Kidney (tissue), 14 donors: ENCODE data around the gene C4BPA. TPM values are rescaled to one million over a fixed set of nuclear protein-coding genes. Genes with fewer than 3 reads are reported as not detected.

Source experiments
- DNase-seq, 5 donors: peaks; one replicate each; pipeline ENCODE4 v3.0.0-alpha.2; 2013 to 2020
- FAIRE-seq: peaks from 2 replicates; lab custom pipeline; 2012; peaks lifted over from hg19 to GRCh38; lab: Jason Lieb, UNC
- H3K27ac ChIP-seq, 2 donors: one replicate each; pipeline ENCODE4 v1.7.0; 2013; ENCODE audit warnings: low read depth in 2 of 2, low read length in 2 of 2, inconsistent platforms in 1 of 2
- H3K27me3 ChIP-seq: one replicate; pipeline ENCODE4 v1.7.1; 2013; ENCODE audit warnings: low read length, inconsistent platforms; ENCODE audit not compliant: control insufficient read depth, insufficient read depth
- H3K36me3 ChIP-seq, 3 donors: one replicate each; pipeline versions ENCODE4 v1.7.0 to v1.7.1; 2013; ENCODE audit warnings: low read length in 3 of 3, control low read depth in 1 of 3, inconsistent platforms in 1 of 3; ENCODE audit not compliant: insufficient read depth in 3 of 3, control insufficient read depth in 2 of 3
- H3K4me1 ChIP-seq, 3 donors: one replicate each; pipeline versions ENCODE4 v1.7.0 to v1.7.1; 2013; ENCODE audit warnings: low read length in 3 of 3, inconsistent platforms in 1 of 3, low read depth in 1 of 3; ENCODE audit not compliant: control insufficient read depth in 2 of 3, insufficient read depth in 2 of 3
- H3K4me3 ChIP-seq, 3 donors: one replicate each; pipeline versions ENCODE4 v1.7.0 to v1.8.1; 2013; ENCODE audit warnings: low read length in 3 of 3, control low read depth in 1 of 3, inconsistent platforms in 1 of 3
- H3K9ac ChIP-seq, 3 donors: one replicate each; pipeline versions ENCODE4 v1.7.0 to v1.7.1; 2013; ENCODE audit warnings: low read length in 3 of 3, control low read depth in 1 of 3, inconsistent platforms in 1 of 3
- H3K9me3 ChIP-seq, 3 donors: one replicate each; pipeline versions ENCODE4 v1.7.0 to v1.7.1; 2013; ENCODE audit warnings: low read length in 3 of 3, control low read depth in 1 of 3, inconsistent platforms in 1 of 3; ENCODE audit not compliant: control insufficient read depth in 2 of 3, insufficient read depth in 1 of 3
- intact Hi-C: fragments of 100-400 bp; cut with DNase I; formaldehyde crosslinking; loops from one replicate; pipeline ENCODE4 v1.11.1; 2022
- polyA plus RNA-seq: library from polyadenylated mRNA; stranded (reverse); fragments of 350-450 nt; fragmentation: Illumina TruSeq; extraction: RNeasy Lipid Tissue Mini Kit (QIAGEN cat#74804); gene quantifications from one replicate; pipeline ENCODE4 v1.2.3, GENCODE V29; 2014; ENCODE audit warnings: low read depth, low replicate concordance; ENCODE audit not compliant: insufficient read depth
- total RNA-seq: library from RNA; stranded (reverse); fragmentation: NEBNext Ultra II Directional; extraction: Animal tissue kit (Norgen Biotek cat#: 25700); gene quantifications from one replicate; pipeline ENCODE4 v1.2.1, GENCODE V29; 2021
- TF ChIP-seq, protein P1 (sequence below): IDR thresholded peaks from 3 replicates; pipeline ENCODE4 v1.5.1; 2012; ENCODE audit warnings: mild to moderate bottlenecking, moderate library complexity, borderline replicate concordance; ENCODE audit not compliant: insufficient read depth; ENCODE audit errors: extremely low read depth
- donor health status: control.
- donor health status: control.
- donor health status: control.
- donor health status: control.
- donor health status: control.
- donor health status: DM: yes; HTN: yes; CAD: no.
- donor health status: Normal renal cell carcinoma (clear cell type).

The C4BPA gene
- total and polyA plus RNA-seq, 2 donors from 2014 or later = 45.7 TPM; not detected in 1

- TF ChIP-seq, protein P1, sequence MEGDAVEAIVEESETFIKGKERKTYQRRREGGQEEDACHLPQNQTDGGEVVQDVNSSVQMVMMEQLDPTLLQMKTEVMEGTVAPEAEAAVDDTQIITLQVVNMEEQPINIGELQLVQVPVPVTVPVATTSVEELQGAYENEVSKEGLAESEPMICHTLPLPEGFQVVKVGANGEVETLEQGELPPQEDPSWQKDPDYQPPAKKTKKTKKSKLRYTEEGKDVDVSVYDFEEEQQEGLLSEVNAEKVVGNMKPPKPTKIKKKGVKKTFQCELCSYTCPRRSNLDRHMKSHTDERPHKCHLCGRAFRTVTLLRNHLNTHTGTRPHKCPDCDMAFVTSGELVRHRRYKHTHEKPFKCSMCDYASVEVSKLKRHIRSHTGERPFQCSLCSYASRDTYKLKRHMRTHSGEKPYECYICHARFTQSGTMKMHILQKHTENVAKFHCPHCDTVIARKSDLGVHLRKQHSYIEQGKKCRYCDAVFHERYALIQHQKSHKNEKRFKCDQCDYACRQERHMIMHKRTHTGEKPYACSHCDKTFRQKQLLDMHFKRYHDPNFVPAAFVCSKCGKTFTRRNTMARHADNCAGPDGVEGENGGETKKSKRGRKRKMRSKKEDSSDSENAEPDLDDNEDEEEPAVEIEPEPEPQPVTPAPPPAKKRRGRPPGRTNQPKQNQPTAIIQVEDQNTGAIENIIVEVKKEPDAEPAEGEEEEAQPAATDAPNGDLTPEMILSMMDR = no peak
- FAIRE-seq (no peak), DNase-seq (no peak)
- Histone ChIP-seq H3K4me3 (no peak overlapping the region), H3K27ac (no peak overlapping the region), H3K36me3 (peaks cover 3 to 78% (median 49%) of the 10 kb centered on the region in 3 donors), H3K4me1 (peaks cover 0 to 13% (median 13%) of the 10 kb centered on the region in 3 donors), H3K9me3 (no peaks in the 10 kb centered on the region), H3K9ac (no peak overlapping the region), H3K27me3 (no peaks in the 10 kb centered on the region)
- intact Hi-C loops = no loop called here
Measured at GRCh38 chr1:207070811-207071210, 33.2 kb upstream of the C4BPA start.

- Histone ChIP-seq H3K27me3 (no peaks in the 10 kb centered on the region), H3K36me3 (peaks cover 3 to 72% (median 51%) of the 10 kb centered on the region in 3 donors), H3K9ac (no peak overlapping the region), H3K4me1 (peaks cover 0 to 13% (median 11%) of the 10 kb centered on the region in 3 donors), H3K27ac (no peak overlapping the region), H3K4me3 (no peak overlapping the region), H3K9me3 (no peaks in the 10 kb centered on the region)
- intact Hi-C loops = no loop called here
- DNase-seq (no peak), FAIRE-seq (no peak)
- TF ChIP-seq, protein P1 = no peak
Measured at GRCh38 chr1:207071426-207071825, 32.6 kb upstream of the C4BPA start.

- TF ChIP-seq, protein P1 = no peak
- Histone ChIP-seq H3K9ac (no peak overlapping the region), H3K4me1 (peaks cover 0 to 9% (median 7%) of the 10 kb centered on the region in 3 donors), H3K4me3 (no peak overlapping the region), H3K9me3 (no peaks in the 10 kb centered on the region), H3K36me3 (peaks cover 3 to 66% (median 50%) of the 10 kb centered on the region in 3 donors), H3K27ac (no peak overlapping the region), H3K27me3 (no peaks in the 10 kb centered on the region)
- intact Hi-C loops = no loop called here
- DNase-seq = peak in 4 of 5 donors; percentile 67 to 85 (median 80)
- no peak for FAIRE-seq
Measured at GRCh38 chr1:207072233-207072632, 31.8 kb upstream of the C4BPA start.
